ENCODE data around the gene PSMD8.

The PSMD8 gene

DNA sequence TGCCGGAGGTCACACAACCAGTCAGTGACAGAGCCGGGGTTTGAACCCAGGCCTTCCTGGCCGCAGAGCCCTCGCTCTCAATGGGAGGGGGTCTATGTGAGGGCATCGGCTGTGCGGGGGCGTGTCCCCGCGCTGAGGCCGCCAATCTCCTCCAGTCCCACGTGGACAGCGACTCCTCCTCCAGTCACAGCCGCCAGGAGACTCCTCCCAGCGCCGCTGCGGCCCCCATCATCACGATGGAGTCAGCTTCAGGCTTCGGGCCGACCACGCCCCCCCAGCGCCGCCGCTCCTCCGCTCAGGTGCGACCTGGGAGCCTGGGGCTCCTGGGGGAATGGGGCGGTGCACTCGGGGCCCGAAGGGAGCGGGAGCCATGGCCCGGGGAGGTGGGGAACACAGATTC lies 20.1 kb downstream of the PSMD8 start:
- H3F3A ChIP-seq (ENCODE audit: insufficient read depth, low read length), result no peaks in the 10 kb centered on the region
- no peak overlapping the region for H3K27ac ChIP-seq (ENCODE audit: low read depth, low read length, poor library complexity, severe bottlenecking)
- H3K4me1 ChIP-seq (ENCODE audit: insufficient read depth, low read length, severe bottlenecking), result no peaks in the 10 kb centered on the region
- H3K79me2 ChIP-seq (ENCODE audit: insufficient read depth, low read length), result no peaks in the 10 kb centered on the region
- no peaks in the 10 kb centered on the region for H4K20me1 ChIP-seq (ENCODE audit: insufficient read depth, low read length)
- H3K9me2 ChIP-seq (ENCODE audit: low read depth, low read length), result no peaks in the 10 kb centered on the region
- TF ChIP-seq EZH2 (IDR thresholded peaks at IDR 0.05; ENCODE audit: borderline replicate concordance, low read length), result no peak
- TF ChIP-seq, protein P1, sequence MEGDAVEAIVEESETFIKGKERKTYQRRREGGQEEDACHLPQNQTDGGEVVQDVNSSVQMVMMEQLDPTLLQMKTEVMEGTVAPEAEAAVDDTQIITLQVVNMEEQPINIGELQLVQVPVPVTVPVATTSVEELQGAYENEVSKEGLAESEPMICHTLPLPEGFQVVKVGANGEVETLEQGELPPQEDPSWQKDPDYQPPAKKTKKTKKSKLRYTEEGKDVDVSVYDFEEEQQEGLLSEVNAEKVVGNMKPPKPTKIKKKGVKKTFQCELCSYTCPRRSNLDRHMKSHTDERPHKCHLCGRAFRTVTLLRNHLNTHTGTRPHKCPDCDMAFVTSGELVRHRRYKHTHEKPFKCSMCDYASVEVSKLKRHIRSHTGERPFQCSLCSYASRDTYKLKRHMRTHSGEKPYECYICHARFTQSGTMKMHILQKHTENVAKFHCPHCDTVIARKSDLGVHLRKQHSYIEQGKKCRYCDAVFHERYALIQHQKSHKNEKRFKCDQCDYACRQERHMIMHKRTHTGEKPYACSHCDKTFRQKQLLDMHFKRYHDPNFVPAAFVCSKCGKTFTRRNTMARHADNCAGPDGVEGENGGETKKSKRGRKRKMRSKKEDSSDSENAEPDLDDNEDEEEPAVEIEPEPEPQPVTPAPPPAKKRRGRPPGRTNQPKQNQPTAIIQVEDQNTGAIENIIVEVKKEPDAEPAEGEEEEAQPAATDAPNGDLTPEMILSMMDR (IDR thresholded peaks at IDR 0.05; ENCODE audit: low read length), result no peak
- H2AFZ ChIP-seq (ENCODE audit: low read length), result no peak overlapping the region
- no peaks in the 10 kb centered on the region for H3K36me3 ChIP-seq (ENCODE audit: insufficient read depth, low read length)
- H3K27me3 ChIP-seq (ENCODE audit: insufficient read depth, low read length), result no peaks in the 10 kb centered on the region
- H3K4me3 ChIP-seq (ENCODE audit: low read depth, low read length, poor library complexity, severe bottlenecking), result no peak overlapping the region
- H3K4me2 ChIP-seq (ENCODE audit: low read length), result no peak overlapping the region
- H3K9ac ChIP-seq (ENCODE audit: low read length), result no peak overlapping the region
- H3K9me3 ChIP-seq (ENCODE audit: low read length), result no peaks in the 10 kb centered on the region

DNA sequence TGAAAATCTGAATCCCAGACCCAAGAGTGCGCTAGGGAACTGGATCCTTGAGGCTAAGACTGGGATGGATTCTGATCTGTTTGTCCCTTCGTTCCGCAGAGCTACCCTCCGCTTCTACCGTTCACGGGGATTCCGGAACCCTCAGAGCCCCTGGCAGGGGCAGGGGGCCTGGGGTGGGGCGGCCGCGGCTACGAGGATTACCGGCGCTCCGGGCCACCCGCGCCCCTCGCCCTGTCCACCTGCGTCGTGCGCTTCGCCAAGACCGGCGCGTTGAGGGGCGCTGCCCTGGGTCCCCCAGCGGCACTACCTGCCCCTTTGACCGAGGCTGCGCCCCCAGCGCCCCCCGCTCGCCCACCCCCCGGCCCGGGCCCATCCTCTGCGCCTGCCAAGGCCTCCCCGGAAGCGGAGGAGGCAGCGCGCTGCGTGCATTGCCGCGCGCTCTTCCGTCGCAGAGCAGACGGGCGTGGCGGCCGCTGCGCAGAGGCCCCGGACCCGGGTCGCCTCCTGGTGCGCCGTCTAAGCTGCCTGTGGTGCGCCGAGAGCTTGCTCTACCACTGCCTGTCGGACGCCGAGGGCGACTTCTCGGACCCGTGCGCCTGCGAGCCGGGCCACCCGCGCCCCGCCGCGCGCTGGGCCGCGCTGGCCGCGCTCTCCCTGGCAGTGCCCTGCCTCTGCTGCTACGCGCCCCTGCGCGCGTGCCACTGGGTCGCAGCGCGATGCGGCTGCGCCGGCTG lies 21.2 kb downstream of the PSMD8 start:
- no peaks in the 10 kb centered on the region for H3K36me3 ChIP-seq (ENCODE audit: insufficient read depth, low read length)
- H3K27ac ChIP-seq (ENCODE audit: low read depth, low read length, poor library complexity, severe bottlenecking), result no peak overlapping the region
- no peaks in the 10 kb centered on the region for H3F3A ChIP-seq (ENCODE audit: insufficient read depth, low read length)
- H3K9ac ChIP-seq (ENCODE audit: low read length), result no peak overlapping the region
- no peaks in the 10 kb centered on the region for H4K20me1 ChIP-seq (ENCODE audit: insufficient read depth, low read length)
- TF ChIP-seq EZH2 (IDR thresholded peaks at IDR 0.05; ENCODE audit: borderline replicate concordance, low read length), result no peak
- TF ChIP-seq, protein P1 (IDR thresholded peaks at IDR 0.05; ENCODE audit: low read length), result no peak
- no peaks in the 10 kb centered on the region for H3K27me3 ChIP-seq (ENCODE audit: insufficient read depth, low read length)
- H3K4me1 ChIP-seq (ENCODE audit: insufficient read depth, low read length, severe bottlenecking), result no peaks in the 10 kb centered on the region
- H3K4me3 ChIP-seq (ENCODE audit: low read depth, low read length, poor library complexity, severe bottlenecking), result no peak overlapping the region
- H2AFZ ChIP-seq (ENCODE audit: low read length), result no peak overlapping the region
- no peak overlapping the region for H3K4me2 ChIP-seq (ENCODE audit: low read length)
- no peaks in the 10 kb centered on the region for H3K9me3 ChIP-seq (ENCODE audit: low read length)
- H3K9me2 ChIP-seq (ENCODE audit: low read depth, low read length), result no peaks in the 10 kb centered on the region
- H3K79me2 ChIP-seq (ENCODE audit: insufficient read depth, low read length), result no peaks in the 10 kb centered on the region

DNA sequence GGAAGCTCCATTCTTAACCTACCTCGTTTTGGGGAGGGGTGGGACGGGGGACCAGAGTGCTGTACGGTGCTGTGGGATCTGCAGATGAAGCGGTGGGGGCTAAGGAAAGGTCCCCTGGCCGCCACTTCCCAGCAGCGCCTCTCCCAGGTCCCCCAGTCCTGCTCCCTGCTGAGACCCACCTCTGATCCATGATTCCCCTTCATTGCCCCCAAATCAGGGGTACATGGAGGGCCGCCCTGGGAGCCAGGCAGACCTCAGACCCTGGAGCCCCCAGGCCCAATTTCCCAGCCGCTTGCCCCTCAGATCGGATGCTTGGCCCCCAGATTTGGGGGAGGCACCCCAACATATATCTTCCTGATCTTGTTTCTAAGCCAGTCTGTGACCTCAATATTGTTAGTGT lies 24.7 kb downstream of the PSMD8 start:
- Histone ChIP-seq H3K36me3 (ENCODE audit: insufficient read depth, low read length) (no peaks in the 10 kb centered on the region), H3K9me2 (ENCODE audit: low read depth, low read length) (no peaks in the 10 kb centered on the region), H3K4me3 (ENCODE audit: low read depth, low read length, poor library complexity, severe bottlenecking) (no peak overlapping the region), H3K79me2 (ENCODE audit: insufficient read depth, low read length) (no peaks in the 10 kb centered on the region), H3K9me3 (ENCODE audit: low read length) (no peaks in the 10 kb centered on the region), H3K9ac (ENCODE audit: low read length) (no peak overlapping the region), H3K27me3 (ENCODE audit: insufficient read depth, low read length) (no peaks in the 10 kb centered on the region), H4K20me1 (ENCODE audit: insufficient read depth, low read length) (no peaks in the 10 kb centered on the region), H3K4me1 (ENCODE audit: insufficient read depth, low read length, severe bottlenecking) (peaks cover 7% of the 10 kb centered on the region), H3F3A (ENCODE audit: insufficient read depth, low read length) (no peaks in the 10 kb centered on the region), H2AFZ (ENCODE audit: low read length) (no peak overlapping the region), H3K4me2 (ENCODE audit: low read length) (no peak overlapping the region), H3K27ac (ENCODE audit: low read depth, low read length, poor library complexity, severe bottlenecking) (no peak overlapping the region)
- TF ChIP-seq EZH2 (IDR thresholded peaks at IDR 0.05; ENCODE audit: borderline replicate concordance, low read length), result no peak

DNA sequence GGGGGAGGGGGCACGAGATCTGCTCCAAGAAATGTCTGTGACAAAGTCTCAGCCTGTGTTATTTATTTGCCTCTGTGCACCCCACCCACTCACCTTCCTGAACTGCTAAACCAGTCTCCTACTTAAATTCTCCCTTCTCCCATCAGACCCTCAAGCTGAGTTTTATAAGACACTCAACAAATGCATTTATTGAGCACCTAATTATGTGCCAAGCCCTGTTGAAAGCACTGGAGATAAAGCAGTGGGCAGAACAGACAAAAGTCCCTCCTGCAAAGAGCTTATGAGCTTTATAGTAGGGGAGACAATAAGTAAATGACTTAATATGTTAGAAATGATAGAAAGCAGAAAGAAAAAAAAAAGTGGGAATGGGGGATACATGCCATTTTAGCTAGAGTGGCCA lies 25.2 kb downstream of the PSMD8 start:
- Histone ChIP-seq H3K36me3 (ENCODE audit: insufficient read depth, low read length) (no peaks in the 10 kb centered on the region), H3K4me3 (ENCODE audit: low read depth, low read length, poor library complexity, severe bottlenecking) (no peak overlapping the region), H3K79me2 (ENCODE audit: insufficient read depth, low read length) (no peaks in the 10 kb centered on the region), H3F3A (ENCODE audit: insufficient read depth, low read length) (no peaks in the 10 kb centered on the region), H3K27me3 (ENCODE audit: insufficient read depth, low read length) (no peaks in the 10 kb centered on the region), H3K4me2 (ENCODE audit: low read length) (no peak overlapping the region), H3K9me2 (ENCODE audit: low read depth, low read length) (no peaks in the 10 kb centered on the region), H4K20me1 (ENCODE audit: insufficient read depth, low read length) (no peaks in the 10 kb centered on the region), H2AFZ (ENCODE audit: low read length) (no peak overlapping the region), H3K4me1 (ENCODE audit: insufficient read depth, low read length, severe bottlenecking) (peaks cover 10% of the 10 kb centered on the region), H3K9ac (ENCODE audit: low read length) (no peak overlapping the region), H3K9me3 (ENCODE audit: low read length) (no peaks in the 10 kb centered on the region), H3K27ac (ENCODE audit: low read depth, low read length, poor library complexity, severe bottlenecking) (no peak overlapping the region)
- TF ChIP-seq, protein P1 (IDR thresholded peaks at IDR 0.05; ENCODE audit: low read length), result no peak

All from OCI-LY1 (cell line).